IPS DF 19.7 (cell line): Measurements from ENCODE around the gene CCDC86.

ENCODE experiments used
- DNase-seq: peaks from one replicate; pipeline ENCODE4 v3.0.0-alpha.2; 2013; ENCODE audit warnings: low read depth, low spot score

Gene CCDC86

DNA sequence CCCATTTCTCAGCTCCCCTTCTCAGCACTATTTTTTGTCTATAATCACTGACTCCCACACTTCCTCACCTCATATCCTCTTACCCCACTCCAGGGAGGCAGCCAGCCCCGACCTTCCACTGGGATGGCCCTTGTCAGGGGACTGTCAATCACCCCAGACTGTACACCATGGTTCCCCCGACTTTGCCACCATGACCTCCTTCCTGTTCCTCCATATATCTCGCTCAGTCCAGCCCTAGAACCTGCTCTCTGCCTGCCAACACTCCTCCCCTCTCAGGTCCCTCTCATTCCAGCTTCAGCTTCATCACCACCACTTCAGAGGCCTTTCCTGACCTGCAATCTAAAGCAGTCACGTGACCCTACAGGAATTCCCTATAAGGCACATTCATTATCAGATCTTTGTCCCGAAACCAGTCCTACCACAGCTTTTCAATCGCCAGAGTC lies 48.0 kb downstream of the CCDC86 start:
- DNase-seq: no peak

DNA sequence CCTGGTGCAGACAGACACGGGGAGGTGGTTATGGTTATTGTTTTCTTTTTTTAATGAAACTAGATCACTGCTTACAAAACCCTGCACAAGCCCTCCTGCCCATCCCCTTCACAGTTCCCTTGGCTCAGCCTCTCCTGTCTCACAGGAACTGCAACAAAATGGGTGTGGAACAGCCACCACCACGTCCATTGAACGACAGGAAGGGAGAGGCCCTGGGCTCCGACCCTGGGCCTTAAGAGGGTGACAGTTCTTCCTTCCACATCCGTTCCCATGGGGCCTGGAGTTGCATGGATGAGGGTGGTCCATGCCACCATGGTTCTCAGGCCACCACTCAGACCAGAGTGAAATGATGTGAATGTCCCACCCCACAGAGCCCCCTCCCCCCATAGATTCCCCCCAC lies 48.8 kb downstream of the CCDC86 start:
- no peak for DNase-seq

DNA sequence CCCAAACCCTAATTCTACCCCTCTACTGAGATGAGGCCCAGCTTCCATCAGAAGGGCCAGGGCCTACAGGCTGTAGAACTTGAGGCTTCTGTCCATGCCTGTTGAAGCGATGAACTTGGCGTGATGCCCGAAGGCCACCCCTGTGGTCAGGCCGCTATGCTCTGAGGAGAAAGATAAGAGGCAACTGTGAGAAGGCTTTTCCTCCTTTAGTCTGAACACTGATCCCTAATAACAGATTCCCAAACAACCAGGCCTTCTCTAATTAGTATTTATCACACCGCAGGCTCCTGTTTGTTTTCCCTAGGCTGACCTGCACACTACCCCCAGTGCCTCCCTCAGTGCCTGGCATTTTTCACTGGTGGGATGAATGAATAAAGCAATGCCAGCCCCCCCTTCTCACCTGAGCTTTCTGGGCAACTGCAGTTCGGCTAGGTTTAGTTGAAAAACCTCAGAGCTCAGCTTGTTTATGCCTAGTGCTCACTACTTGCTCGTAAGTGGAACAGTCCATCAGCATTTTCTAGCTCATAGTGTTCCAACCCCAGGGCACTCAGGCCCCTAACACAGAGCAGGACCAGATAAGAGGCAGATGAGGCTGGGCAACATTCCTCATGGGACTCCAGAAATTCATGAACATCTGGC lies 49.3 kb downstream of the CCDC86 start:
- DNase-seq: no peak

DNA sequence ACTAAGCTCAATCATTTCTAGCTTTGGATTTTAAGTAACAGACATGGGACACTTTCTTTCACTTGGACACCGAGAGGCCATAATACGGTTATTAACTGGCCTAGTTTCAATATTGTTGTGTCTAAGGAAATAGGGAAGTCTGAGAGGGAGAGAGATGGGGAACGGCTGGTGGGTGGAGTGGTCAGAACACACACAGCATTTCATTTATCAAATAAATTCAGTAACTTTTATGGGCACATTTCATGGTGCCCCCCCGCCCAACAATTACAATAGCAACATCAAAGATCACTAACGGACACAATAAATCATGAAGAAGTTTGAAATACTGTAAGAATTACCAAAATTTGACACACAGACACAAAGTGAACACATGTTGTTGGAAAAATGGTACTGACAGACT lies 53.8 kb downstream of the CCDC86 start:
- no peak for DNase-seq

DNA sequence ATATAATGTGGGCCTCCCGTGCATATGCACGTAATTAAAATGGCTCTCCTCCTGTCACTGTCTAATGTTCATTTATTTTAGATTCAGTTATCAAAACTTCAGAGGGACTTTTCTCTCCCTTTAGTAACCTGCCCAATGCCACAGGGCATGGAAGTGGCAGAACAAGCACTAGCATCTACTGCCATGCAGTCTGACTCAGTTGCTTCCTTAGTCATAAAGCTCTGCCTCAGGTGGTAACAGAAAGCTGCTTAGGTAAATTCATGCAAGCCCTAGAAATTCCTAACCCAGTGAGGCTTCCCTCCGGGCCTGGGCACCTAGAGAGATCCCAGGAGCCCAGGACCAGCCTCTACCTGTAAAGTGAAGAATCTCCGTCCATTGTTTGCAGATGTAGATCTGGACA lies 55.6 kb downstream of the CCDC86 start:
- no peak for DNase-seq

DNA sequence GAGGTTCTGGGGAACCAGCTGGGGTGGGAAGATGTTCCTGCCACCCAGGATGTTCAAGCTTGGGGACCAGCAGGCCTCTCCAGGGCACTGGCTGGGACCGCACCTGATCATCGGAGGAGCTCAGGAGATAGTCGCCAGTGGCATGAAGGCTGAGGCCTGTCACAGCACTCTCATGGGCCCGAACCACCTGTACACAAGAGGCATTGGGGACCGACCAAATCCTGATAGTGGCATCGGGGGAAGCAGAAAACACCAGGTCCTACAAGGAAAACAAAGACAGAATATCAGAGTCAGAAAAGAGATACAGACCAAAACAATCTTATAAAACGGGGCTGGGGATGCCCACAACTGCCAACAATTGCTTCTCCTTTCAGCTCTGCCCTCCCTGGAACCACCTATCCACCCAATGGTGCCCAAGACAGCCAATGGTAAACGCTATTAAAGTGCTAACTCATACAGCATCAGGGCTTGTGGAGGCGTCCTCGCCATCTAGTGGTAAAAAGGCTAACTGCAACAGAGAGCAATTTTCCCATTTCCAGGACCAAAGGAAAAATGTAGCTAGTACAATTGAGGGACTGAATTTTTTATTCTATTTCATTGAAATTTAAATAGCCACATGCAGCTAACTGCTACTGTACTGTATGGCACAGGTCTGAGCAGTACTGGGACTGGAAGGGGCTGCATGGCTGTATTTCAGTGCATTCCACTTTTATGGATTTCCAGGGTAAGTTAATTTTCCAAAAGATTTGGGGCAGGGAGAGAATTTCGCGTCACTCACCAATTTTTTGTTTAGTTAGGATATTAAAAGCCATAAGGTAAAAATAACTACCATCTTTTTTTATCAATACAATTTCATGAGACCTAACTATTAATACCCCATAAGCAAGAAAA lies 57.4 kb downstream of the CCDC86 start:
- no peak for DNase-seq

DNA sequence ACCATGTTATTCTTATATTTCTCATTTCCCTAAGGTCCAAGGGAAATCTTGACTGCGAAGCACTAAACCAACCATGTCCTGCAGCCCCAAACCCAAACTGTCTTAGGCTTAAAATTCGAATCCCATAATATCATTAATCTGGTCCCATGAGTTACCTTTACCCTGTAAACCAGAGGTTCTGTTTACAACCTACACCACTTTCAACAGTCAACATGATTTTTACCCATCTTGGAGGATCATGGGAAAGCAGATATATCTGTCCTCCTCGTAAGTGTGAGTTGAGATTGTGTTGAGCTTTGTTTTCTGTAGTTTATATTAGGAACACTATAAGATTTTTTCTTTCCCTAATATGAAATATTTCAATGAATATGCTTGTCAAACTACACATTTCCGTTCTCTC lies 58.1 kb downstream of the CCDC86 start:
- no peak for DNase-seq
